Inferior parietal cortex (tissue), 1 donor: ENCODE measurements around the gene OLA1.

Experiments
- DNase-seq: peaks from one replicate; pipeline ENCODE4 v3.0.0-alpha.2; 2016; ENCODE audit errors: extremely low spot score

Gene OLA1

GRCh38 chr2:174035117-174035635, 213.2 kb downstream of the OLA1 start:
- DNase-seq: no peak

GRCh38 chr2:174033163-174033550, 215.2 kb downstream of the OLA1 start:
- DNase-seq: no peak

- no peak for DNase-seq
Measured at GRCh38 chr2:174031226-174031625, 217.1 kb downstream of the OLA1 start.

GRCh38 chr2:174028935-174029334, 219.4 kb downstream of the OLA1 start:
- no peak for DNase-seq

GRCh38 chr2:174027956-174028355, 220.4 kb downstream of the OLA1 start:
- DNase-seq: no peak

- no peak for DNase-seq
Measured at GRCh38 chr2:174026122-174026845, 222.0 kb downstream of the OLA1 start.

GRCh38 chr2:174025271-174026121, 222.8 kb downstream of the OLA1 start:
- DNase-seq: no peak

GRCh38 chr2:174024524-174025270, 223.6 kb downstream of the OLA1 start:
- DNase-seq: no peak

GRCh38 chr2:174023591-174024523, 224.5 kb downstream of the OLA1 start:
- no peak for DNase-seq
